ENCODE results near the gene SETBP1.

SETBP1 gene

GRCh38 chr18:44637210-44638033 is 43.3 kb upstream of the SETBP1 start:
- Histone ChIP-seq H3K27ac (replicated peaks; ENCODE audit: low read length) (no peak overlapping the region), H3K4me2 (ENCODE audit: insufficient read depth, low read length, poor library complexity, severe bottlenecking) (no peak overlapping the region), H3K4ac (ENCODE audit: low read length) (no peak overlapping the region), H3K23ac (ENCODE audit: low read depth, low read length, poor library complexity) (no peak overlapping the region), H2AFZ (ENCODE audit: low read length) (no peak overlapping the region), H3K36me3 (replicated peaks in 1 of 2; ENCODE audit: control insufficient read depth in 2 of 2, insufficient read depth in 2 of 2, low read length in 2 of 2) (no peaks in the 10 kb centered on the region), H3K9me3 (replicated peaks in 1 of 2; ENCODE audit: control insufficient read depth in 2 of 2, insufficient read depth in 1 of 2, low read depth in 1 of 2, low read length in 2 of 2) (no peaks in the 10 kb centered on the region), H2BK5ac (ENCODE audit: low read length) (no peak overlapping the region), H3K79me1 (ENCODE audit: low read depth, low read length) (no peaks in the 10 kb centered on the region), H3K14ac (ENCODE audit: low read length) (no peak overlapping the region), H2AK5ac (ENCODE audit: low read depth, low read length) (no peak overlapping the region), H3K9ac (ENCODE audit: low read depth, low read length, poor library complexity) (no peak overlapping the region), H2BK120ac (ENCODE audit: low read depth, low read length) (no peak overlapping the region), H3K4me1 (ENCODE audit: control insufficient read depth in 2 of 2, insufficient read depth in 1 of 2, low read depth in 1 of 2, low read length in 2 of 2) (peaks cover 2 to 6% of the 10 kb centered on the region in 2 donors), H3K4me3 (ENCODE audit: low read length in 2 of 2) (no peak overlapping the region), H3K18ac (ENCODE audit: low read length) (no peak overlapping the region), H3K27me3 (ENCODE audit: control insufficient read depth in 3 of 3, insufficient read depth in 3 of 3, low read depth in 1 of 3, low read length in 3 of 3) (peaks cover 0 to 4% (median 0%) of the 10 kb centered on the region in 3 experiments), H2BK12ac (ENCODE audit: low read length) (no peak overlapping the region), H4K91ac (ENCODE audit: low read depth, low read length, poor library complexity) (no peak overlapping the region), H4K8ac (ENCODE audit: low read depth, low read length) (no peak overlapping the region), H2BK15ac (ENCODE audit: low read length) (no peak overlapping the region)
- DNase-seq (ENCODE audit: low spot score): no peak
- WGBS, 2 donors (ENCODE audit: extremely low coverage in 2 of 2, insufficient read length in 2 of 2, insufficient replicate concordance in 1 of 2): no CpG with 5 or more reads among the region's 5 CpGs

GRCh38 chr18:44638034-44638540 is 42.6 kb upstream of the SETBP1 start:
- Histone ChIP-seq H2BK5ac (ENCODE audit: low read length) (no peak overlapping the region), H3K4me1 (ENCODE audit: control insufficient read depth in 2 of 2, insufficient read depth in 1 of 2, low read depth in 1 of 2, low read length in 2 of 2) (peaks cover 2 to 6% of the 10 kb centered on the region in 2 donors), H3K27ac (replicated peaks; ENCODE audit: low read length) (no peak overlapping the region), H3K4ac (ENCODE audit: low read length) (no peak overlapping the region), H2AFZ (ENCODE audit: low read length) (no peak overlapping the region), H2BK120ac (ENCODE audit: low read depth, low read length) (no peak overlapping the region), H3K14ac (ENCODE audit: low read length) (no peak overlapping the region), H3K9me3 (replicated peaks in 1 of 2; ENCODE audit: control insufficient read depth in 2 of 2, insufficient read depth in 1 of 2, low read depth in 1 of 2, low read length in 2 of 2) (no peaks in the 10 kb centered on the region), H4K8ac (ENCODE audit: low read depth, low read length) (no peak overlapping the region), H2BK15ac (ENCODE audit: low read length) (no peak overlapping the region), H3K79me1 (ENCODE audit: low read depth, low read length) (no peaks in the 10 kb centered on the region), H3K36me3 (replicated peaks in 1 of 2; ENCODE audit: control insufficient read depth in 2 of 2, insufficient read depth in 2 of 2, low read length in 2 of 2) (no peaks in the 10 kb centered on the region), H2BK12ac (ENCODE audit: low read length) (no peak overlapping the region), H3K9ac (ENCODE audit: low read depth, low read length, poor library complexity) (no peak overlapping the region), H4K91ac (ENCODE audit: low read depth, low read length, poor library complexity) (no peak overlapping the region), H3K27me3 (ENCODE audit: control insufficient read depth in 3 of 3, insufficient read depth in 3 of 3, low read depth in 1 of 3, low read length in 3 of 3) (peaks cover 0 to 4% (median 0%) of the 10 kb centered on the region in 3 experiments), H3K23ac (ENCODE audit: low read depth, low read length, poor library complexity) (no peak overlapping the region), H3K4me3 (ENCODE audit: low read length in 2 of 2) (no peak overlapping the region), H2AK5ac (ENCODE audit: low read depth, low read length) (no peak overlapping the region), H3K4me2 (ENCODE audit: insufficient read depth, low read length, poor library complexity, severe bottlenecking) (no peak overlapping the region), H3K18ac (ENCODE audit: low read length) (no peak overlapping the region)
- no peak for DNase-seq (ENCODE audit: low spot score)
- WGBS, 2 donors (ENCODE audit: extremely low coverage in 2 of 2, insufficient read length in 2 of 2, insufficient replicate concordance in 1 of 2): no CpG with 5 or more reads among the region's 4 CpGs

GRCh38 chr18:44638811-44639210 is 41.9 kb upstream of the SETBP1 start:
- Histone ChIP-seq H3K4me3 (ENCODE audit: low read length in 2 of 2) (no peak overlapping the region), H3K4ac (ENCODE audit: low read length) (no peak overlapping the region), H2BK12ac (ENCODE audit: low read length) (no peak overlapping the region), H3K14ac (ENCODE audit: low read length) (no peak overlapping the region), H3K79me1 (ENCODE audit: low read depth, low read length) (no peaks in the 10 kb centered on the region), H2BK5ac (ENCODE audit: low read length) (no peak overlapping the region), H3K9me3 (replicated peaks in 1 of 2; ENCODE audit: control insufficient read depth in 2 of 2, insufficient read depth in 1 of 2, low read depth in 1 of 2, low read length in 2 of 2) (no peaks in the 10 kb centered on the region), H3K18ac (ENCODE audit: low read length) (no peak overlapping the region), H3K27me3 (ENCODE audit: control insufficient read depth in 3 of 3, insufficient read depth in 3 of 3, low read depth in 1 of 3, low read length in 3 of 3) (peaks cover 0 to 4% (median 0%) of the 10 kb centered on the region in 3 experiments), H4K8ac (ENCODE audit: low read depth, low read length) (no peak overlapping the region), H2AK5ac (ENCODE audit: low read depth, low read length) (no peak overlapping the region), H3K27ac (replicated peaks; ENCODE audit: low read length) (no peak overlapping the region), H3K36me3 (replicated peaks in 1 of 2; ENCODE audit: control insufficient read depth in 2 of 2, insufficient read depth in 2 of 2, low read length in 2 of 2) (no peaks in the 10 kb centered on the region), H2BK120ac (ENCODE audit: low read depth, low read length) (no peak overlapping the region), H3K4me2 (ENCODE audit: insufficient read depth, low read length, poor library complexity, severe bottlenecking) (no peak overlapping the region), H2BK15ac (ENCODE audit: low read length) (no peak overlapping the region), H4K91ac (ENCODE audit: low read depth, low read length, poor library complexity) (no peak overlapping the region), H3K23ac (ENCODE audit: low read depth, low read length, poor library complexity) (no peak overlapping the region), H3K9ac (ENCODE audit: low read depth, low read length, poor library complexity) (no peak overlapping the region), H3K4me1 (ENCODE audit: control insufficient read depth in 2 of 2, insufficient read depth in 1 of 2, low read depth in 1 of 2, low read length in 2 of 2) (peaks cover 2 to 6% of the 10 kb centered on the region in 2 donors), H2AFZ (ENCODE audit: low read length) (no peak overlapping the region)
- DNase-seq (ENCODE audit: low spot score): no peak
- no CpG with 5 or more reads among the region's 1 CpG for WGBS, 2 donors (ENCODE audit: extremely low coverage in 2 of 2, insufficient read length in 2 of 2, insufficient replicate concordance in 1 of 2)

GRCh38 chr18:44643004-44643403 is 37.7 kb upstream of the SETBP1 start:
- Histone ChIP-seq H2AFZ (ENCODE audit: low read length) (no peak overlapping the region), H3K9me3 (replicated peaks in 1 of 2; ENCODE audit: control insufficient read depth in 2 of 2, insufficient read depth in 1 of 2, low read depth in 1 of 2, low read length in 2 of 2) (no peaks in the 10 kb centered on the region), H2BK120ac (ENCODE audit: low read depth, low read length) (no peak overlapping the region), H3K4me2 (ENCODE audit: insufficient read depth, low read length, poor library complexity, severe bottlenecking) (no peak overlapping the region), H3K14ac (ENCODE audit: low read length) (no peak overlapping the region), H3K4me1 (ENCODE audit: control insufficient read depth in 2 of 2, insufficient read depth in 1 of 2, low read depth in 1 of 2, low read length in 2 of 2) (peaks cover 3 to 4% of the 10 kb centered on the region in 2 donors), H3K4me3 (ENCODE audit: low read length in 2 of 2) (no peak overlapping the region), H3K79me1 (ENCODE audit: low read depth, low read length) (no peaks in the 10 kb centered on the region), H3K9ac (ENCODE audit: low read depth, low read length, poor library complexity) (no peak overlapping the region), H2BK12ac (ENCODE audit: low read length) (no peak overlapping the region), H3K23ac (ENCODE audit: low read depth, low read length, poor library complexity) (no peak overlapping the region), H3K27ac (replicated peaks; ENCODE audit: low read length) (no peak overlapping the region), H4K91ac (ENCODE audit: low read depth, low read length, poor library complexity) (no peak overlapping the region), H4K8ac (ENCODE audit: low read depth, low read length) (no peak overlapping the region), H3K27me3 (ENCODE audit: control insufficient read depth in 3 of 3, insufficient read depth in 3 of 3, low read depth in 1 of 3, low read length in 3 of 3) (peaks cover 0 to 4% (median 0%) of the 10 kb centered on the region in 3 experiments), H3K36me3 (replicated peaks in 1 of 2; ENCODE audit: control insufficient read depth in 2 of 2, insufficient read depth in 2 of 2, low read length in 2 of 2) (no peaks in the 10 kb centered on the region), H2BK5ac (ENCODE audit: low read length) (no peak overlapping the region), H3K18ac (ENCODE audit: low read length) (no peak overlapping the region), H2BK15ac (ENCODE audit: low read length) (no peak overlapping the region), H2AK5ac (ENCODE audit: low read depth, low read length) (no peak overlapping the region), H3K4ac (ENCODE audit: low read length) (no peak overlapping the region)
- WGBS, 2 donors (ENCODE audit: extremely low coverage in 2 of 2, insufficient read length in 2 of 2, insufficient replicate concordance in 1 of 2): no CpG with 5 or more reads among the region's 3 CpGs
- no peak for DNase-seq (ENCODE audit: low spot score)

Measured in neuronal stem cell (in vitro differentiated cells).